GM18858 (cell line): Measurements from ENCODE around the gene NTMT2.
"Not testable (repeated sequence)": the region's sequence is repeated elsewhere in the genome, so short reads cannot be mapped to it uniquely, and the experiment has no call there.

Experiments used
- ATAC-seq: cut with Tn5 transposase; IDR thresholded peaks from one replicate; pipeline ENCODE4 v1.9.1; 2021; ENCODE audit not compliant: unreplicated experiment

The NTMT2 gene

GRCh38 chr1:170145770-170146676, at the start of gene NTMT2:
Gene NTMT2 (plus strand): TSS chr1:170145959. CDS start chr1:170146108, 149 bp downstream.
- no peak for ATAC-seq

DNA sequence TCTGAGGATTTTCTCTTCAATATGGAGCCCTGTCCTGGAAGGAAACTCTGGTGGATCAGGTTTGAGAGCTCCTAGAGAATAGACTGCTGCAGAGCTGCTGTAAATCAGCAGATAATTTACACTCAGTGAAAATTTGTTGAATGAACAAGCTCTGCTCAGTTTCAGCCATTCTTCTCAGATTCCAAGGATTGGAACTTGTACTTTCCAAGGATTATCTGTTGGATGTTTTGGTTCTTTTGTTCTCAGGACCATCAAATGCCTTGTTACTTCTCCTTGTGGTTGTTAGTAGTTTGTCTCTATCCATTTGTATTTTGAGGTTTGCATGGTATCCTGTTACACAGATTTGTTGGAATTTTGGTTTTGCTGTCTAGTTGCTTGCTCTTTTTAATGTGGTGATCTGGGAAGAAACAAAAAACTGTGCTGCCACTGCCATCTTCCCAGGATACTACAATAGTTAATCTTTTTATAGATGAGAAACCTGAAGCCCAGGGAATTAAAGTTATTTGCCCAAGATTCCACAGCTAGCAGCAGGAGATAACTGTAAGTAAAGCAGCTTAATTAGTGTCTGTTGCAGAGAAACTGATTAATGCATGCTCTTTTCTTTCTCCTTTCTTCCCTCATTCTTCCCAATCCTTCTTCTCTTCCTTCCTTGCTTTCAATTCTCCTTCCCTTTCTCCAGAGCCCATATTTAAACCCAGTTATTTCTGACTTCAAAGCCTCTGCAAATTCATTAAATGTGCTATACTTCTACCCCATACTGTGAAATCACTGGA, 49.6 kb upstream of the NTMT2 start:
- no peak for ATAC-seq

GRCh38 chr1:170096806-170097340, 48.9 kb upstream of the NTMT2 start:
- ATAC-seq: no peak

DNA sequence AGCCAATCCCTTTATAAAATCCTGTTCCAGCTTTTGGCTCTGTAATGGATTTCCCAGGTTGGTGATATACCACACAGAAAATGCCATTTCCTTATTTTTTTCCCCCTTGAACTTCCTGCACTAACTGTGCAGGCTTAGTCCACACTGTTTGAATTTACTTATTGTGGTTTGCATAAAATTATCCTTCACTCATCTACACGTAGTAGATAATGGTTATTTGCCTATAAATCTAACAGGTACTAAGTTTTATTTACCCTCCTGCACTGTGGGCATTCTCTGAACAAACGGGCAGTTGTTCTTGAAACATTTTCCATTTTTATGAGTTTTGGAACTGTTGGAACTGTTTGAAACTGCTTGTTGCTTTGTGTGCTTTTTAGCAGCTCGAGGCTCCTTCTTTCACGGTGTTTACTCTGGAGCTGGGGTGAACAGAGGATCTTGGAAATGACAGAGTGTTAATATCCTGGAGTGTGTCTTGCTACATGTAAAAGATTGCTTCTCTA, 48.3 kb upstream of the NTMT2 start:
- ATAC-seq: no peak

GRCh38 chr1:170113140-170113539, 32.6 kb upstream of the NTMT2 start:
- ATAC-seq: not testable (repeated sequence)

DNA sequence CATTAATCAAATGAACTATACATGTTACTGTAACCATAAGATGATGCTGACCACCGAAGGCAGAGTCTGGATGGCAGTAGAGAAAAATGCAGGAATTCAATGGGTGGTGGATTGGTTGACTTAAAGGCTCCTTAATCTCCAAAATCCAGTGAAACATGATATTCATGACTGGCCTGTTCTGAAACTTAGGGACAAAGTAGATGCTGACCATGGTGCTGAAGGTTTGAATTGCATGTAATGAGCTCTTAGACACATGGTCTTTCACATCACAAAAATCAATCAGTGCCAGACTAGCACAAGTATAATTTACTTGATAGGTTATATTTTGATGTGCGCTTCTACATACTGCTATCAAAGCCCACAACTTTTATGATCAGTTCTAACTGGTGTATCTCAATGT, 30.9 kb upstream of the NTMT2 start:
- no peak for ATAC-seq

DNA sequence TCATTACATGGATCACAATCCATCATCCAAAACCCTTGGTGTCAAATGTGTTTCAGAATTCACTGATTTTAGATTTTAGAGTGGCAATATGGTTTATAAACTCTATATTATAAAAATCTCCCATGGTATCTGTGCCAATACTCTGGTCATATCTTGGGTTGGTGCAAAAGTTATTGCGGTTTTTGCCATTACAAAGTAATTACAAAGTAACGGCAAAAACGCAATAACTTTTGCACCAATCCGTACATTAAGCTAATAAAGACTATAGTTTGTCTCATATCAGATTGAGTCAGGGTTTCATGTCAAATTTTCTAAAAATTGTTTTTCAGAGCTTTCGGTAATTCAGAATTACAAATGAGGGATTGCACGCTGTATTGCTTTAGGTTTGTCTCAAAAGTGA, 23.4 kb upstream of the NTMT2 start:
- no peak for ATAC-seq

DNA sequence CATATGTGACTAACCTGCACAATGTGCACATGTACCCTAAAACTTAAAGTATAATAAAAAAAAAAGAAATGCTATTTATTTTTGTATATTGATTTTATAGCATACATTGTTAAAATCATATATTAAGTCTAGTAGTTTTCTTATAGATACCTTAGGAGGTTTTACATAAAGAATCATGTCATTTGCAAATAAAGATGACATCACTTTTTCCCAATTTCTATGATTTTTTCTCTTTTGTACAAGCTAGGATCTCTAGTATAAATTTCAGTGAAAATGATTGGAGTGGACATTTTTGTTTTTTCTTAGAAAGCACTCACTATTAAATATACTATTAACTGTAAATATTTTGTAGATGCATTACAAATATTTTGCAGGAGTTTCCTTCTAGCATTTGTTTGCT, 20.5 kb upstream of the NTMT2 start:
- no peak for ATAC-seq

DNA sequence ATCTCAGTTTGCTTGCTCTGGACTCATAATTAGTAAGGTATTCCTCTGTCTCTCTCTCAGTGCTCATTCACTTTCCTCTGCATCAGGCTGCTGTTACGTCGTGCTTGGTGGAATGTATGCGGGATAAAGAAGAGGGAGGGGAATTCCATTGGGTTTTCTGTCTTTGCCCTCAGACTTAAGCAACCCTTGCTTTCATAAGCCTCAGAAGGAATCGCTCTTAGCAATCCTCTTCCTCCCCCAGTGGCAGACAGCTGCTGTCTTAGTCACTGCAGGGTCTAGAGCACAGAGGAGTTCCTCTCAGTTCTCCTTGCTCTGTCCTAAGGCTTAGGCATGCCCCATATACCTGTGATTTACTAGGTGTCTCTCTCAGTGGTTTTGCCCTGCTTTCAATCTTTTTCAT, 19.1 kb upstream of the NTMT2 start:
- ATAC-seq: peak; percentile 95

- ATAC-seq: no peak
These were observed 14.3 kb upstream of the NTMT2 start for GRCh38 chr1:170131450-170131849.

DNA sequence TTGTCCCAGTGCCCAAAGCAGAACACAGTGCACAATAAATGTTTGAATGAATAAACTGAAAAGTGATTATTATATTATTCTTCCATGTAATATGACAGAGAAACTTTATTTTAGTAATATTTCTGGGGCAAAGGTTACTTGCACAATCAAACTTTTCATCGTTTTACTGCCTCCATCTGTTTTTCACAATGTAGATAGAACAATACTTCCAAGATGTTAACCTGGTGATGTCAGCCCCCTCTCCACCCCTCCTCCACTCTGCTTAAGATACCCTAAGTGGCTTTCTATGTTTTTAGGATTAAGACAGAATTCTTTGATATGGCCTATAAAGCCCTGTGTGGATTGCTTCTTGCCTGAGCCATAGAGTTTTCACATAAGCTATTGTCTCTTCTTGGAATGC, 13.8 kb upstream of the NTMT2 start:
- ATAC-seq: no peak

DNA sequence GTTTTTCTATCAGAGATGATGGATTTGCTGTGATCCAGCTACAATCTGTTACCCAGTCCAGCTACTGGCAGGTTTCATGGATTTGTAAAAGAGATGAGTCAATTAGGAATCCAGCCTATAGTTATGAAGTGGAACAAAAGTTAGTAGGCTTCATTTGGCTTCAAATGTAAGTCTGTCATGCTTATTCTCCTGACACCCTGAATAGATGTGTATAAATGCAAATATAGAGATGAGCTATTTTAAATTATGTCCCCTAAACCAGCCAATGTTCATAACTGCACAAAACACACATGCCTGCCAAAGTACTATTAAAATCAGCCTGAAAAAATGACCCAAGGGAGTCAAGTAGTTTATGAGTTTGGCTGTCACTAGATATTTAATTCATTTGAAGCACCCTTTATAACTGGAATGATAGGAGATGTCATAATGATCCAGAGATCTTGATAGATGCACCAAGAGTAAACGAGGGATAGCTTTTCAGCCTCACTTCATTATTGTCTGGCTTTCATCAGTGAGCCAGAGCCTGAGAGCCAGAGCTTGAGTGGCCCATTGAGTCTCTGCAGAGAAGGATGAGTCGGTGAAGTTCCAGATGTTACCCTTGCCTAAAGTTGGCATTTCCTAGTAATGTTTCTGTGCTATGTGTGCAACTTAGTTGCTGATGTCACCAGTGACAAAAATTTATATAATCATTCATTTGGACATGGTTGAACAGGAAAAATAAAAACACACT, 11.8 kb upstream of the NTMT2 start:
- no peak for ATAC-seq

DNA sequence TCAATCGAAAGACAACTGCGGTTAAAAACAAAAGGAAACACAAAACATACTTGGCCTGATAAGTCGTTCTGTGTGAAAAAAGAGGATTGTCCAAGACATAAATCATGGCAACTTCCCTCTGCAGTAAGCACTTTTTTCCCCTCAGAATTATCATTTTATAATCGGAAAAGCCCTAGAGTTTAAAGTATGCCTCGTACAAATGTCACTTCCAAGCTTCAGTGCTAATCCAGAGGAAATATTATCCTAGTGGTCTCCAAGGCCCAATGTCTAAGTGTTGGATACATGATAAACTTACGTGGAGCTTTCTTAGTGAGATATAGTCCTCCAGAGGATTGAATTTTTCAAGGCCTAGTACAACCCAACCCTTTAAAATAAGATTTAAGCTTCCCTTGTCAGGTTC, 11.2 kb upstream of the NTMT2 start:
- no peak for ATAC-seq

GRCh38 chr1:170140371-170140770, 5.4 kb upstream of the NTMT2 start:
- no peak for ATAC-seq

DNA sequence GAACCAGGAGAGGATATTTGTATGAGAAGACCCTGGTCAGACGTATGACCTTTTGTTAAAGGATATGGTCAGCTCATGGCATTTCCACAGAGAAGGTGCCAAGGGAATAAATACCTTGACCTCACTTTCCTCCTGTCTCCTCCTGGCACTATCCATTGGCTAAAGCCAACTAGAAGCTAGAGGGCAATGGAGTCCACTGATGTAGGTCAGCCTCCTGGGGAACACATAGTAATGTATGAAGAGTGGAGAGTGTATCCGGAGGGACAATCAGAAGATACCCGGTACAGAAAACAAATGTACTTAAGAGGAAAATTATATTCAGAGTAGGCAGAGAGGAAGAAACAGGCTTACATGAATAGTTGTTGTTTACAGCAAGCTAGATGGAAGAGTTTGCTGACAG, 698 bp upstream of the NTMT2 start:
- ATAC-seq: no peak

DNA sequence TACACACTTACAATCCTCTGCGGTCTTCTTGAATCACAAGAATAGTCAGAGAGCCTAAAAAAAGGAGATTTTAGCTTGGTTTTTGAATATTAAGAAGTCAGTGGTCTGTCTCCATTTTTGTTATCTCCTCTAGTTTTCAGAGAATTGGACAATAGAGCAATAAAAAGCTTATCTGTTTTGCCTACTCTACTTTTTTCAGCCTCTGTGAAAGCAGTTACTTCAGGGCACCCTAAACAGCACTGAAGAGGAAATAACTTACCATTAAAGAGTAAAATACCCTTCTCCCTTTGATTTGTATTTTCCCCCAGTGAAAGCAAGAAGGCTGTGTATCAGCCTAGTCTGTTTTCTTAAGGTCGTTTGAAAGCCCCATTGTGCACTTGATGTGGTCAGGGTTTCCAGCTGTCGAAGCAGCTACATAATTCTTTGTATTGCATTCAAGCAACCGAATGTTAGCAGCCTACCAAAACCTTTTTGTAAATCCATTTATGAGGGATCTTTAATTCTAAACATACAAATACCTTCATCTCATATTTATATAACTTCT, 1.0 kb downstream of the NTMT2 start:
- ATAC-seq: no peak

- ATAC-seq: no peak
These were observed 3.5 kb downstream of the NTMT2 start for GRCh38 chr1:170149241-170149640.

DNA sequence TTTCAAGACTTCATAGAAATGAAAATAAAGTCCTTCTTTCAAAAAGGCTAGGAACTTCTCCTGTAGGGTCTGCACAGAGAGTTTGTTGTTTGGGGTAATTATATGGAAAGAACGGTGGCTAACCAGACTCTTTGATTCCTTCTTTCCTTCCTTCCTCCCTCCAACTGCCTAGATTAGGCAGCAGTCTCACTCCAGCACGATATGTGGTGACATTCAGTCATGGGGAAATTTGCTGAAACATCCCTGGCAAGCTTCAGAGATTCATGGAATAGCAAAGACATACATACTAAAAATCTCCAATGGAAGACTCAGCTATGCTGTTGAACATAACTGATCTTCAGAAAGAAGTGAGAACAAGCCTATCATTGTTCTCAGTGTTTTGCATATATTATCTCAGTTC, 4.3 kb downstream of the NTMT2 start:
- no peak for ATAC-seq

- ATAC-seq: no peak
These were observed 5.2 kb downstream of the NTMT2 start for GRCh38 chr1:170150921-170151320.

GRCh38 chr1:170153417-170153816, 7.7 kb downstream of the NTMT2 start:
- no peak for ATAC-seq

- no peak for ATAC-seq
These were observed 9.3 kb downstream of the NTMT2 start for GRCh38 chr1:170155055-170155454.
